OCI-LY7 (cell line): ENCODE results near the gene TTBK1. TPM values are rescaled to one million over a fixed set of nuclear protein-coding genes. Genes with fewer than 3 reads are reported as not detected.

ENCODE experiments used
- BruUV-seq: library from RNA; stranded (reverse); fragments of 400-500 nt; replicated peaks from 2 replicates; lab custom pipeline; 2021; lab: Mats Ljungman, UMichigan
- CTCF ChIA-PET: fragments of 300-600 bp; sonication (Branson Sonifier 250); formaldehyde crosslinking; loops from one replicate; lab custom pipeline; 2022; ENCODE audit warnings: antibody characterized with exemption; ENCODE audit not compliant: unreplicated experiment; lab: Charles Lee
- POLR2A ChIA-PET: fragments of 300-600 bp; sonication (Branson Sonifier 250); formaldehyde crosslinking; loops from one replicate; lab custom pipeline; 2022; ENCODE audit warnings: antibody characterized with exemption; lab: Charles Lee
- DNase-seq: peaks from one replicate; pipeline ENCODE4 v3.0.0-alpha.2; 2015; ENCODE audit warnings: low spot score
- H2AFZ ChIP-seq: fragments of 200-600 bp; sonication (generic), shearing (Covaris generic); 2 replicates; pipeline ENCODE4 v1.6.1; 2014; ENCODE audit warnings: mild to moderate bottlenecking, antibody characterized with exemption, low read length, moderate library complexity
- H3K27ac ChIP-seq: fragments of 200-600 bp; sonication (generic); 2 replicates; pipeline ENCODE4 v1.5.1; 2014; ENCODE audit warnings: mixed run types, low read depth, mild to moderate bottlenecking, moderate library complexity, low read length, inconsistent platforms; ENCODE audit not compliant: poor library complexity, severe bottlenecking
- H3K36me3 ChIP-seq: fragments of 200-600 bp; sonication (generic); 2 replicates; pipeline ENCODE4 v1.6.1; 2014; ENCODE audit warnings: mild to moderate bottlenecking, antibody characterized with exemption, low read length, moderate library complexity, mixed read lengths; ENCODE audit not compliant: insufficient read depth
- H3K4me1 ChIP-seq: fragments of 200-600 bp; sonication (generic); 2 replicates; pipeline ENCODE4 v1.5.1; 2014; ENCODE audit warnings: mild to moderate bottlenecking, low read length; ENCODE audit not compliant: insufficient read depth, poor library complexity, severe bottlenecking
- H3K4me2 ChIP-seq: fragments of 200-600 bp; sonication (generic); 2 replicates; pipeline ENCODE4 v1.6.1; 2014; ENCODE audit warnings: mild to moderate bottlenecking, low read length
- H3K4me3 ChIP-seq: fragments of 200-600 bp; sonication (generic); 2 replicates; pipeline ENCODE4 v1.5.1; 2014; ENCODE audit warnings: mild to moderate bottlenecking, low read depth, low read length; ENCODE audit not compliant: poor library complexity, severe bottlenecking
- H3K79me2 ChIP-seq: fragments of 200-600 bp; sonication (generic); 2 replicates; pipeline ENCODE4 v1.6.1; 2016; ENCODE audit warnings: low read depth, mild to moderate bottlenecking, low read length, moderate library complexity, mixed read lengths; ENCODE audit not compliant: insufficient read depth
- H3K9me2 ChIP-seq: fragments of 200-600 bp; sonication (generic); 2 replicates; pipeline ENCODE4 v1.6.1; 2016; ENCODE audit warnings: mild to moderate bottlenecking, low read length, mixed read lengths; ENCODE audit not compliant: insufficient read depth
- H3K9me3 ChIP-seq: fragments of 200-600 bp; sonication (generic); 2 replicates; pipeline ENCODE4 v1.6.1; 2014; ENCODE audit warnings: mild to moderate bottlenecking, mixed run types, low read length, mixed read lengths
- H4K20me1 ChIP-seq: fragments of 200-600 bp; sonication (generic); 2 replicates; pipeline ENCODE4 v1.6.1; 2014; ENCODE audit warnings: mild to moderate bottlenecking, antibody characterized with exemption, low read length, moderate library complexity, mixed read lengths; ENCODE audit not compliant: insufficient read depth
- CTCF ChIP-seq: fragments of 200-600 bp; sonication (generic); conservative IDR thresholded peaks from 2 replicates; pipeline ENCODE4 v1.5.1; 2014; ENCODE audit warnings: mild to moderate bottlenecking, antibody characterized with exemption, low read length, moderate library complexity, mixed read lengths
- EZH2phosphoT487 ChIP-seq: fragments of 200-600 bp; sonication (generic); IDR thresholded peaks from 2 replicates; pipeline ENCODE4 v1.6.1; 2018; ENCODE audit warnings: low read depth, borderline replicate concordance, mild to moderate bottlenecking, mixed run types, antibody characterized with exemption, low read length, moderate library complexity, mixed read lengths
- intact Hi-C: fragments of 100-400 bp; cut with micrococcal nuclease; formaldehyde crosslinking; loops from one replicate; pipeline ENCODE4 v1.10.0; 2022; ENCODE audit not compliant: unreplicated experiment
- total RNA-seq, 2 experiments: library from RNA; depleted of rRNA in 1 of 2; stranded (reverse); fragments of >200 nt in 1 of 2; shearing (Covaris generic) in 1 of 2; gene quantifications; 2 replicates each; pipeline ENCODE4 v1.2.3, GENCODE V29; 2014 to 2022

TTBK1 gene
- total RNA-seq, 2 experiments from 2014 or later, result 0.35 to 1.7 TPM

GRCh38 chr6:43196337-43196736 is 46.9 kb upstream of the TTBK1 start:
- H3K4me2 ChIP-seq, result no peak overlapping the region
- intact Hi-C loops, result no loop called here
- H3K4me3 ChIP-seq, result no peak overlapping the region
- H2AFZ ChIP-seq, result no peak overlapping the region
- H3K27ac ChIP-seq, result no peak overlapping the region
- no peak for DNase-seq
- no peaks in the 10 kb centered on the region for H3K9me2 ChIP-seq
- H3K4me1 ChIP-seq, result no peaks in the 10 kb centered on the region
- CTCF ChIA-PET, result no interaction called here
- BruUV-seq, result no TSS peak
- H3K79me2 ChIP-seq, result no peaks in the 10 kb centered on the region
- peaks cover 17% of the 10 kb centered on the region; the same call in 1 of the 2 replicates for H3K36me3 ChIP-seq
- TF ChIP-seq CTCF (no peak), EZH2phosphoT487 (no peak)
- no peaks in the 10 kb centered on the region for H4K20me1 ChIP-seq
- POLR2A ChIA-PET, result interaction anchor here (0.6 kb wide), 1 partner anchor 30 kb away, joined by 3 read pairs; no protein-coding TSS in a partner anchor
- H3K9me3 ChIP-seq, result no peaks in the 10 kb centered on the region

- Histone ChIP-seq H3K4me1 (no peaks in the 10 kb centered on the region), H3K27ac (no peak overlapping the region), H3K79me2 (no peaks in the 10 kb centered on the region), H3K4me3 (no peak overlapping the region), H3K4me2 (no peak overlapping the region), H4K20me1 (no peaks in the 10 kb centered on the region), H3K9me3 (no peaks in the 10 kb centered on the region), H2AFZ (no peak overlapping the region), H3K9me2 (no peaks in the 10 kb centered on the region), H3K36me3 (peaks cover 9% of the 10 kb centered on the region; the same call in 1 of the 2 replicates)
- TF ChIP-seq EZH2phosphoT487 (no peak), CTCF (no peak)
- no TSS peak for BruUV-seq
- intact Hi-C loops, result no loop called here
- ChIA-PET CTCF (no interaction called here), POLR2A (interaction anchor here (0.6 to 0.8 kb wide), 2 partner anchors 18 to 702 kb away, joined by 3 read pairs; partner anchors contain the start of gene CUL9)
- DNase-seq, result no peak
Measured at GRCh38 chr6:43199912-43200311, 43.4 kb upstream of the TTBK1 start.

GRCh38 chr6:43200541-43200940 is 42.7 kb upstream of the TTBK1 start:
- Histone ChIP-seq H3K36me3 (peaks cover 9% of the 10 kb centered on the region; the same call in 1 of the 2 replicates), H4K20me1 (no peaks in the 10 kb centered on the region), H2AFZ (no peak overlapping the region), H3K4me1 (no peaks in the 10 kb centered on the region), H3K27ac (no peak overlapping the region), H3K9me3 (no peaks in the 10 kb centered on the region), H3K79me2 (no peaks in the 10 kb centered on the region), H3K4me3 (no peak overlapping the region), H3K4me2 (no peak overlapping the region), H3K9me2 (no peaks in the 10 kb centered on the region)
- BruUV-seq, result no TSS peak
- CTCF ChIA-PET, result no interaction called here
- TF ChIP-seq EZH2phosphoT487 (no peak), CTCF (no peak)
- DNase-seq, result no peak
- intact Hi-C loops, result no loop called here
- POLR2A ChIA-PET, result no interaction called here
